K562 (cell line): ENCODE results near the gene ACKR1. TPM values are rescaled to one million over a fixed set of nuclear protein-coding genes. Genes with fewer than 3 reads are reported as not detected.

ENCODE experiments used
- ATAC-seq: fragments of 200-7000 bp; cut with Tn5 transposase; 3 replicates; pipeline ENCODE4 v1.9.1; 2020; ENCODE audit warnings: moderate library complexity
- BruUV-seq: library from RNA; stranded (reverse); fragments of 400-500 nt; replicated peaks from 2 replicates; lab custom pipeline; 2021; lab: Mats Ljungman, UMichigan
- CTCF ChIA-PET: fragments of 300-600 bp; formaldehyde crosslinking; extraction: SDS; loops from one replicate; lab custom pipeline; 2021; ENCODE audit warnings: low intra/inter-chr PET ratio; lab: Yijun Ruan, JAX
- POLR2A ChIA-PET: fragments of 300-600, 350-650 bp; sonication (Branson Sonifier 250); formaldehyde crosslinking; extraction: SDS; loops from one replicate; lab custom pipeline; 2021; ENCODE audit warnings: antibody characterized with exemption, inconsistent platforms; lab: Yijun Ruan, JAX
- DNase-seq, 4 experiments: peaks; one replicate each; pipeline versions ENCODE4 v3.0.0 to v3.0.0-alpha.2; 2011 to 2018; ENCODE audit warnings: low spot score in 3 of 4, mixed read lengths in 3 of 4; ENCODE audit errors: extremely low read depth in 1 of 4
- FAIRE-seq: peaks from 2 replicates; lab custom pipeline; 2011; peaks lifted over from hg19 to GRCh38; lab: Jason Lieb, UNC
- H2AFZ ChIP-seq: 2 replicates; pipeline ENCODE4 v1.6.0; 2011; ENCODE audit warnings: low read depth, low read length, control low read depth, inconsistent platforms
- H3K27ac ChIP-seq: fragments of 200-600 bp; 3 replicates; pipeline ENCODE4 v1.8.0; 2011; ENCODE audit warnings: low read depth, mild to moderate bottlenecking, control low read depth, inconsistent platforms, low read length, moderate library complexity, mixed read lengths; ENCODE audit errors: extremely low read depth
- H3K27me3 ChIP-seq, 2 experiments: fragments of 300-600 bp in 1 of 2; 2 replicates in 1 of 2; 3 replicates in 1 of 2; pipeline versions ENCODE4 v1.6.0 to v1.8.0; 2011; ENCODE audit warnings: inconsistent platforms in 2 of 2, low read length in 2 of 2, mild to moderate bottlenecking in 1 of 2, mixed read lengths in 1 of 2, moderate library complexity in 1 of 2; ENCODE audit not compliant: control insufficient read depth in 2 of 2, insufficient read depth in 2 of 2
- H3K36me3 ChIP-seq: fragments of 300-600 bp; 3 replicates; pipeline ENCODE4 v1.8.0; 2011; ENCODE audit warnings: mild to moderate bottlenecking, low read length, inconsistent platforms; ENCODE audit not compliant: control insufficient read depth, insufficient read depth
- H3K4me1 ChIP-seq, 2 experiments: fragments of 200-600 bp in 1 of 2; replicated peaks in 1 of 2; 2 replicates in 1 of 2; 3 replicates in 1 of 2; pipeline versions ENCODE4 v1.5.1 to v1.8.0; 2011; ENCODE audit warnings: inconsistent platforms in 2 of 2, low read length in 2 of 2, mild to moderate bottlenecking in 1 of 2, mixed read lengths in 1 of 2, moderate library complexity in 1 of 2; ENCODE audit not compliant: control insufficient read depth in 2 of 2, insufficient read depth in 2 of 2
- H3K4me2 ChIP-seq: 2 replicates; pipeline ENCODE4 v1.6.1; 2011; ENCODE audit warnings: low read length, control low read depth, inconsistent platforms, mixed read lengths; ENCODE audit not compliant: insufficient read depth
- H3K4me3 ChIP-seq: fragments of 200-600 bp; sonication (generic), shearing (Covaris generic); 2 replicates; pipeline ENCODE4 v1.5.1; 2016; ENCODE audit warnings: control low read depth, inconsistent platforms
- H3K79me2 ChIP-seq: fragments of 200-600 bp; 3 replicates; pipeline ENCODE4 v1.8.0; 2011; ENCODE audit warnings: low read length, inconsistent platforms; ENCODE audit not compliant: control insufficient read depth, insufficient read depth
- H3K9ac ChIP-seq, 2 experiments: 2 replicates each; pipeline versions ENCODE4 v1.6.0 to v1.6.1; 2011; ENCODE audit warnings: low read depth in 2 of 2, low read length in 2 of 2, control low read depth in 1 of 2, inconsistent platforms in 1 of 2, mild to moderate bottlenecking in 1 of 2, mixed read lengths in 1 of 2; ENCODE audit not compliant: insufficient read depth in 1 of 2
- H3K9me1 ChIP-seq: one replicate; pipeline ENCODE4 v1.6.0; 2011; ENCODE audit warnings: inconsistent platforms, mild to moderate bottlenecking, low read length, moderate library complexity; ENCODE audit not compliant: control insufficient read depth, insufficient read depth
- H3K9me3 ChIP-seq: replicated peaks from 2 replicates; pipeline ENCODE4 v1.5.1; 2011; ENCODE audit warnings: low read depth, low read length, inconsistent platforms; ENCODE audit not compliant: control insufficient read depth, insufficient read depth
- H4K20me1 ChIP-seq: replicated peaks from 2 replicates; pipeline ENCODE4 v1.6.1; 2011; ENCODE audit warnings: low read length, inconsistent platforms, mixed read lengths; ENCODE audit not compliant: control insufficient read depth, insufficient read depth
- C11orf30 ChIP-seq: fragments of 450-650 bp; IDR thresholded peaks from 2 replicates; pipeline ENCODE4 v1.6.1; 2016; ENCODE audit warnings: low read depth, mild to moderate bottlenecking
- FOSL1 ChIP-seq: fragments of 200-800 bp; sonication (Bioruptor generic); conservative IDR thresholded peaks from 2 replicates; pipeline ENCODE4 v1.6.1; 2016; ENCODE audit warnings: missing genetic modification characterization, missing compliant biosample characterization
- MAFF ChIP-seq: IDR thresholded peaks from 2 replicates; pipeline ENCODE4 v1.6.1; 2012; ENCODE audit warnings: low read length, improper control_type of control experiment
- MAFG ChIP-seq: fragments of 450-650 bp; conservative IDR thresholded peaks from 2 replicates; pipeline ENCODE4 v1.6.1; 2016; ENCODE audit warnings: missing genetic modification characterization, missing compliant biosample characterization
- MAFK ChIP-seq: IDR thresholded peaks from 2 replicates; pipeline ENCODE4 v1.6.1; 2011; ENCODE audit warnings: low read length, improper control_type of control experiment
- NFE2 ChIP-seq: IDR thresholded peaks from 2 replicates; pipeline ENCODE4 v1.6.1; 2014; ENCODE audit warnings: antibody characterized with exemption, low read depth
- NFE2L1 ChIP-seq: fragments of 450-650 bp; IDR thresholded peaks from 2 replicates; pipeline ENCODE4 v1.6.1; 2016; ENCODE audit warnings: missing genetic modification characterization, low read depth, mild to moderate bottlenecking, missing compliant biosample characterization, moderate library complexity, borderline replicate concordance
- ZNF316 ChIP-seq: fragments of 450-650 bp; IDR thresholded peaks from 2 replicates; pipeline ENCODE4 v1.6.1; 2016
- ZNF384 ChIP-seq: IDR thresholded peaks from 2 replicates; pipeline ENCODE4 v1.6.1; 2012; ENCODE audit warnings: low read depth, low read length, improper control_type of control experiment
- WGBS: fragments of 100-300 bp; shearing (Covaris generic); methylation state at CpG from one replicate; pipeline ENCODE4 v1.1.6; 2016; ENCODE audit warnings: low coverage, mixed read lengths; ENCODE audit not compliant: insufficient coverage; ENCODE audit errors: missing lambda C conversion rate; 5-methylcytosine and 5-hydroxymethylcytosine counted together
- in situ Hi-C: fragments of 300-500 bp; cut with MboI; formaldehyde crosslinking; loops from 4 replicates; pipeline ENCODE4 v1.15.0; 2018; ENCODE audit warnings: inconsistent platforms, mixed read lengths
- intact Hi-C: fragments of 100-400 bp; cut with micrococcal nuclease; formaldehyde crosslinking; loops from 2 replicates; pipeline ENCODE4 v1.14.2; 2022
- polyA plus RNA-seq, 8 experiments: library from polyadenylated mRNA; depleted of rRNA in 4 of 8; stranded (reverse) in 5 of 8; unstranded in 3 of 8; fragments of >200 nt; fragmentation: Nextera tagmentation in 2 of 8; fragmentation: Illumina TruSeq in 1 of 8; extraction: Ambion mirVana in 2 of 8; extraction: Trizol in 1 of 8; gene quantifications; 2 replicates each; pipeline versions ENCODE4 v1.2.1 to v1.2.3, GENCODE V29; 2011 to 2014; ENCODE audit warnings: inconsistent platforms in 1 of 8, missing spikeins in 1 of 8
- total RNA-seq, 7 experiments: library from RNA; depleted of rRNA in 6 of 7; stranded (reverse); fragments of >200 nt in 6 of 7; fragmentation: Illumina TruSeq in 2 of 7; extraction: Trizol in 2 of 7; gene quantifications; 2 replicates each; pipeline versions ENCODE4 v1.2.1 to v1.2.3, GENCODE V29; 2011 to 2021; ENCODE audit warnings: low replicate concordance in 1 of 7
- TF ChIP-seq, protein P1 (sequence below): sonication (generic); formaldehyde crosslinking; IDR thresholded peaks from 2 replicates; pipeline ENCODE4 v1.8.1; 2023; ENCODE audit warnings: mild to moderate bottlenecking, missing genetic modification reagents

ACKR1 gene
- total and polyA plus RNA-seq, 9 of the 15 experiments (the other 6 are each of a cell fraction or from before 2014, with no cell fraction given) = 0.07 to 0.64 (median 0.18) TPM

DNA sequence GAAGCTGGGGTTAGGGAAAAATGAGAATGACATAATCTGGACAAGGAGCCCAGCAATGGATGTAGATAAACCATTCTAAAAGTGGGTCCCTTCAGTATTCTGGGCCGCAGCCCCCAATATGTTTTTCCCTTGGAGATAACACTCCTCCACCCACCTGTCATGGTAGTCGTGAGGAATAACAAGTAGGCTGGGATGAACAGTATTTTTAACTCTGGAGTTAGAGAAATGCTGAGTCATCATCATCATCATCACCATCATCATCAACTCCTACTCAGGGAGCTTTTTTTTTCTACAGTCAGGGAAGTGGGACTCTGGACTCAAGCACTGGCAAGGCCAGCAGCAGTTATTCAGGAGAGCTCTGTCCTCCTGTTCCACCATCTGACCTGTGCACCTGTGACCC lies 20.5 kb upstream of the ACKR1 start:
- no peak overlapping the region for H2AFZ ChIP-seq
- H3K36me3 ChIP-seq = no peaks in the 10 kb centered on the region
- intact Hi-C loops = no loop called here
- H3K79me2 ChIP-seq = no peaks in the 10 kb centered on the region
- H3K4me2 ChIP-seq = no peak overlapping the region
- no peak overlapping the region for H3K27ac ChIP-seq
- no peaks in the 10 kb centered on the region for H3K9me3 ChIP-seq
- no peak overlapping the region for H3K4me3 ChIP-seq
- H3K9ac ChIP-seq = no peak overlapping the region
- TF ChIP-seq NFE2L1 = peak; percentile 78
- TF ChIP-seq MAFK = peak; percentile 98
- TF ChIP-seq MAFF = peak; percentile 97
- TF ChIP-seq, protein P1, sequence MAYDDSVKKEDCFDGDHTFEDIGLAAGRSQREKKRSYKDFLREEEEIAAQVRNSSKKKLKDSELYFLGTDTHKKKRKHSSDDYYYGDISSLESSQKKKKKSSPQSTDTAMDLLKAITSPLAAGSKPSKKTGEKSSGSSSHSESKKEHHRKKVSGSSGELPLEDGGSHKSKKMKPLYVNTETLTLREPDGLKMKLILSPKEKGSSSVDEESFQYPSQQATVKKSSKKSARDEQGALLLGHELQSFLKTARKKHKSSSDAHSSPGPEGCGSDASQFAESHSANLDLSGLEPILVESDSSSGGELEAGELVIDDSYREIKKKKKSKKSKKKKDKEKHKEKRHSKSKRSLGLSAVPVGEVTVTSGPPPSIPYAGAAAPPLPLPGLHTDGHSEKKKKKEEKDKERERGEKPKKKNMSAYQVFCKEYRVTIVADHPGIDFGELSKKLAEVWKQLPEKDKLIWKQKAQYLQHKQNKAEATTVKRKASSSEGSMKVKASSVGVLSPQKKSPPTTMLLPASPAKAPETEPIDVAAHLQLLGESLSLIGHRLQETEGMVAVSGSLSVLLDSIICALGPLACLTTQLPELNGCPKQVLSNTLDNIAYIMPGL (CRISPR knock-in tag) = no peak
- 0 out of 2 replicates have a peak, but pooled peaks have one; percentile 17 for TF ChIP-seq ZNF384
- no peak for TF ChIP-seq FOSL1 (tag)
- peak; percentile 78 for TF ChIP-seq NFE2
- TF ChIP-seq ZNF316 = peak; percentile 95
- peak; percentile 97 for TF ChIP-seq MAFG (tag)
- peak; percentile 93 for TF ChIP-seq C11orf30
- POLR2A ChIA-PET = no interaction called here
- H3K9me1 ChIP-seq = no peaks in the 10 kb centered on the region
- peaks cover 0 to 4% of the 10 kb centered on the region in 2 experiments; a peak in 1 of 5 replicates for H3K4me1 ChIP-seq
- CTCF ChIA-PET = no interaction called here
- in situ Hi-C loops = loop anchor here (25.0 kb wide), 1 partner anchor 803 kb away; no protein-coding TSS in a partner anchor
- no TSS peak for BruUV-seq
- WGBS = 0% methylated on average over 2 of the region's 2 CpGs
- DNase-seq (no peak), FAIRE-seq (no peak), ATAC-seq (no peak)
- no peaks in the 10 kb centered on the region for H4K20me1 ChIP-seq
- H3K27me3 ChIP-seq = peaks cover 7 to 12% of the 10 kb centered on the region in 2 experiments; a peak in 3 of 5 replicates
